IPS-18a (cell line): ENCODE results near the gene CEP126.

Experiments
- H3K27ac ChIP-seq: one replicate; pipeline ENCODE4 v1.5.1; 2013; ENCODE audit warnings: low read length
- H3K27me3 ChIP-seq: one replicate; pipeline ENCODE4 v1.6.1; 2013; ENCODE audit warnings: mild to moderate bottlenecking, low read length; ENCODE audit not compliant: control insufficient read depth, insufficient read depth
- H3K36me3 ChIP-seq: one replicate; pipeline ENCODE4 v1.6.1; 2013; ENCODE audit warnings: low read depth, low read length; ENCODE audit not compliant: control insufficient read depth
- H3K4me1 ChIP-seq: one replicate; pipeline ENCODE4 v1.6.1; 2013; ENCODE audit warnings: low read depth, low read length; ENCODE audit not compliant: control insufficient read depth
- H3K4me3 ChIP-seq: one replicate; pipeline ENCODE4 v1.5.1; 2013; ENCODE audit warnings: low read length
- H3K9ac ChIP-seq: one replicate; pipeline ENCODE4 v1.6.1; 2013; ENCODE audit warnings: mild to moderate bottlenecking, low read length, moderate library complexity
- H3K9me3 ChIP-seq: one replicate; pipeline ENCODE4 v1.6.1; 2013; ENCODE audit warnings: low read depth, low read length; ENCODE audit not compliant: control insufficient read depth

CEP126 gene

DNA sequence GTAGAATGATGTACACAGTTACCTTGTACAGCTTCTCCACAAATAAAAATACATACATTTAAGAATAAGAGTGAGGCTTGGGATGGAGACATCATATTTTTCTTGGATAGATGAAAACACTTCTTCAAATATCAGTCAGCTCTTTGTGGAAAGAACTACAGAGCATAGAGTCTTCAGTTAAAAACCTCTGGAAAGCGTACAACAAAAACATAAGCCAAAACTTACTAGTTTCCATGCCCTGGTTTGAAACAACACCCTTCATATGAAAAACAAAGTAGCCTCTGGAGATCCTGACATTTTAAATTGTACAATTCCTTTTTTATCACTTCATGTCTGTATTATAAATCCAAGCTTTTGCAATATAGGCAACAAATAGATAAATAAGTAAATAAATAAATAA, 7.0 kb upstream of the CEP126 start:
- no peaks in the 10 kb centered on the region for H3K4me1 ChIP-seq
- no peak overlapping the region for H3K27ac ChIP-seq
- H3K4me3 ChIP-seq = no peak overlapping the region
- H3K36me3 ChIP-seq = no peaks in the 10 kb centered on the region
- no peaks in the 10 kb centered on the region for H3K27me3 ChIP-seq
- no peak overlapping the region for H3K9ac ChIP-seq
- no peaks in the 10 kb centered on the region for H3K9me3 ChIP-seq

DNA sequence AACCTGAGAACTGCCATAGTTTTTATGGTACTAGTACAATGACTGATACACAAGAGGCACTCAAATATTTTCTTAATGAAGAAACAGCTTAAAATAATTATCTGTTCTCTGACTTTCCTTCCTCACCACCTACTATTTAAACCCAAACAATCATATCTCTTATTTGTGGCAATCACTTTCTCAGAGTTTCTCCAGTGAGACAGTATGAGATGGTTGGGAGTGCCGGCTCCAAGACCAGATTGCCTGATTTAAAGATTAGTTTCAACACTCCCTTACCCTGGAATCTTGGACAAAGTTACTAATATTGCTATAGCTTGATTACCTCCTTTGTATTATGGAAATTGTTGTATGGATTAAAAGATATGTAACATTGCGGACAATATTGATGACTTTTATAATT, 5.7 kb upstream of the CEP126 start:
- H3K4me3 ChIP-seq = no peak overlapping the region
- H3K27ac ChIP-seq = no peak overlapping the region
- H3K27me3 ChIP-seq = no peaks in the 10 kb centered on the region
- no peaks in the 10 kb centered on the region for H3K36me3 ChIP-seq
- H3K9ac ChIP-seq = no peak overlapping the region
- H3K9me3 ChIP-seq = no peaks in the 10 kb centered on the region
- H3K4me1 ChIP-seq = peaks cover under 1% of the 10 kb centered on the region

DNA sequence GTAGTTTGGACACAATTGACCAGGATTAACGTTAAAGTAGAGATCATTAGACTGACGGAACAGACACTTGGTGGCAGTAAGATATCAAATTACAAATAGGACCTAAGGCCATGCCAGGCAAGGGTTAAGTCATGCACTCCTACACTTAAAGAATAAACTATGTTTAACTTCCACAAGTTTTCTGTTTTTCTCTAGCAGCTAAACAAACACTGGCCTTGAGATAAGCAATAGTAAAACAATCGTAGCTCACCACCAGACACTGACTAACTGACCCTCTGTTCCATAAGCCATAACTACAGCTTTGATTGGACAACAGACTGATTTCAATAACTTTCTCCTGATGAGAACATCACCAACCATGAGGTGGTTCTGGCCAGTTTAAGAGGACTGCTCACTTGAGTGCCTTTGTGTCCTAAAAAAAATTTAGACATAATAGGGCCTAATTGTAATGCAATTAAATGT, 2.0 kb upstream of the CEP126 start:
- H3K4me3 ChIP-seq = no peak overlapping the region
- no peaks in the 10 kb centered on the region for H3K9me3 ChIP-seq
- no peak overlapping the region for H3K9ac ChIP-seq
- peaks cover 13% of the 10 kb centered on the region for H3K4me1 ChIP-seq
- no peak overlapping the region for H3K27ac ChIP-seq
- H3K27me3 ChIP-seq = no peaks in the 10 kb centered on the region
- H3K36me3 ChIP-seq = no peaks in the 10 kb centered on the region

DNA sequence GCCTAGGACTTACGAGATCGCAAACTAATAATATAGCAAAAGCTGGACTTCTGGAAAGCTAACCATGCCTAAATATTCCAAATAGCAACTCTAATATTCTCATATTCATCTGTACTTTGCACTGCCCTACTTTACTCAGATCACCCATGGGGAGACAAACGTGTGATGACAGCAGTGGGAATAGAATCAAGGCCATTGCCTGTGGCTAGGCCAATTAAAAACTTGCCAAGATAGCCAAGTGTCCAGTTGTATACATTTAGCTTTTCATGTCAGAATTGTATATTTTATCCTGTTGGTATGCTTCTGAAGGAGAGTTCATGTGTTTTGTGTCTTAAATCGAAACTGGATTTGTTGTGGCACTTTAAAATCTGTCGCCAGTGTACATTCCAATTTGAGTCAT, 1.2 kb upstream of the CEP126 start:
- Histone ChIP-seq H3K27me3 (no peaks in the 10 kb centered on the region), H3K36me3 (no peaks in the 10 kb centered on the region), H3K4me1 (peaks cover 13% of the 10 kb centered on the region), H3K9ac (no peak overlapping the region), H3K9me3 (no peaks in the 10 kb centered on the region), H3K4me3 (no peak overlapping the region), H3K27ac (no peak overlapping the region)

DNA sequence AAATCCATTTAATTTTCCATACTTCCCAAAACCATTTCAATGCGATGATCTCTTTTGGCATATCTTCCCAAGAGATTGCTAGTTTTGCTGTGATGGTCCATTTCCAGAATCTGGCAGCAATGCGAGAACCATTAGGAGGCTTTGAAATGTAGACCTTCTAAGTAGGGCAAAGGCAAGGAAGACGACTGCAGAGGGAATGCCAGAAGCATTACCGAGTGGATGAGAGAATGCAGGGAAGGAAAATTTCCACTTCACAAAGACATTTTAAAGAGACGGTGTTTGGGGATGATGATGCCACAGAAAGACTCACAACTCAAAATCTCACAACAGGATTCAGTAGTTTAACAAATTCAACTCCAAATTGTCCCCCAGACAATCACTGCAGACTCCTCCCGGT, 471 bp upstream of the CEP126 start:
- Histone ChIP-seq H3K9ac (no peak overlapping the region), H3K9me3 (no peaks in the 10 kb centered on the region), H3K27me3 (no peaks in the 10 kb centered on the region), H3K4me1 (peaks cover 13% of the 10 kb centered on the region), H3K27ac (no peak overlapping the region), H3K36me3 (no peaks in the 10 kb centered on the region), H3K4me3 (peak overlapping the region; percentile 77)

DNA sequence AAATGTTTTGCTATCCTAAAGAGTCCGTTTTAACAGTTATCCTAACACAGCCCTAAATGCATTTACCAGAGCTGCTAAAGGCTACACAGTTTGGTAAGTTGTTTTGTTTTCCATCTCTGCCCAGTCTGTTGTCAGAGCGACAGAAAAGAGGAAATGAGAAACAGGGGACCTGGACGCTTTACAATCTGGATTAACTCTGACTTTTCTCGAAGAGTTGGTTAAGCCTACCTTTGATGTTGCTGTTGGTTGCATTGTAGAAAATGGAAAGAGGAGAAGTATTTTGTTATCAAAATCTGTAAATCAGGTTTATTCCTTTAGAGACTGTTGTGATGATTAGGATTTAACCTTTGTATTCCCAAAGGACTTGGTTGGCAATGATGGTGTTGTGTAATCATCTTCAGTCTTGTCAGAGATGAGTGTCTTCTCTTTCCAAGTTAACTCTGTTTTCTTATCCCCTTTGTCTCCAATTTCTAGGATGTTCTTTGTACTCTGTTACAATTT, 1.0 kb downstream of the CEP126 start:
- peak overlapping the region; percentile 77 for H3K4me3 ChIP-seq
- H3K9me3 ChIP-seq = no peaks in the 10 kb centered on the region
- peak overlapping the region; percentile 65 for H3K9ac ChIP-seq
- H3K27me3 ChIP-seq = no peaks in the 10 kb centered on the region
- H3K27ac ChIP-seq = no peak overlapping the region
- H3K4me1 ChIP-seq = peaks cover 13% of the 10 kb centered on the region
- no peaks in the 10 kb centered on the region for H3K36me3 ChIP-seq

DNA sequence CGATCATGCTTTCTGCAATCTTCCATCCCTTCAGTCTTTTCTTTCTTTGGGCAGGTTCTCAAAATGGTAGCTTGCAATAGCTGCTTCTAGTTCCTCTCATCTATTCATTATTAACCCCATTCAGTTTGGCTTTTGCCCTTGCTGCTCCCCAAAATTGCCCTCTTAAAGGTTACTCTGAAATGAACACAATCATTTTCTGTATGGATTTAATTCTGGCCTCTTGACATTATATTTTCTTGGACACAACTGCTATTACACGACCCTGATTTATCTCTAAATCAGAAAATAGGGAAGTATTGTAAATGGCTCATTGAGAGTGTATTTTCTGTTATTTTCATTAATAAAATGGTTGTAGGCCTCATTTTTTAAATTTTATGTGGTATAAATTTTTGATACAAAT, 1.6 kb downstream of the CEP126 start, which contains the start of gene ANGPTL5:
Gene ANGPTL5 (minus strand): TSS at position 101 of the 400 bp plus-strand sequence. CDS start 8,613 bp downstream, outside the sequence.
- Histone ChIP-seq H3K27me3 (no peaks in the 10 kb centered on the region), H3K9me3 (no peaks in the 10 kb centered on the region), H3K36me3 (no peaks in the 10 kb centered on the region), H3K27ac (peak within 1 kb of the TSS; percentile 27), H3K4me1 (peaks cover 13% of the 10 kb centered on the region), H3K9ac (peak within 1 kb of the TSS; percentile 65), H3K4me3 (peak within 1 kb of the TSS; percentile 77)

DNA sequence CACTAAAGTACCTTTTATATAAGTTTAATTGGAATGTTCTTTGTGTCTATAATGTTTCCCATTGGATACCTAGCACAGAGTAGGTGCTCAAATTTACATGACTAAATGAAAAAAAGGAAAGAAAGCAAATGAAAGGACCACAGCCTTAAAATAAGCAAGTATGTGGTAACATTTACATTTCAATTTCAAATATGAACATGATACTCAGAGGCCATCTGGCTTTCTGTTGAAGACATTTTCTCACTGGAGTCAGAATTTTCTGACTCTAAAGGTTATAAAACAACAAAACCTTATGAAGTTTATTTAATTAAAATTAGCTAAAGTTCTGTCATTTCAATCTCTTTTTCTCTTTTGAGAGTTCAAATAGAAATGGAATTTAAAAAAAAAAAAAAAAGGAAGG, 2.4 kb downstream of the CEP126 start:
- Histone ChIP-seq H3K9me3 (no peaks in the 10 kb centered on the region), H3K9ac (no peak overlapping the region), H3K4me1 (peaks cover 13% of the 10 kb centered on the region), H3K27ac (no peak overlapping the region), H3K4me3 (no peak overlapping the region), H3K36me3 (no peaks in the 10 kb centered on the region), H3K27me3 (no peaks in the 10 kb centered on the region)

DNA sequence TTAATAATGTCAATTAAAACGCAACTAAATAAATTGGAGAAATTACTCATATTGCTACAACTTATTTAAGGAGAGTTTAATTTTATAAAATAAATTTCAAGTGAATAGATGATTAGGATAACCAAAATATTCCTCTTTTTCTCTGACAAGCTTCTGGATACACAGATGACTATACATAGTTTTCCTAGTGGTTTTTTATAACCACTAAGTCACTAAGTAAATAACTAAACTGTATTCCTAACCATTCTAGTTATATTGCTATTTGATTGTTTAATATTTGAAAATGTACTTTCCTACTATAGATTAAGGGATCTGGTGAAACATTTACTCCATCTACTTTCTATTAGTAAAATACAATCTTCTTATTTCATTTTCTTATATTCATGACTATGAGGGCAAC, 6.2 kb downstream of the CEP126 start:
- Histone ChIP-seq H3K4me3 (no peak overlapping the region), H3K27ac (no peak overlapping the region), H3K36me3 (no peaks in the 10 kb centered on the region), H3K4me1 (peaks cover under 1% of the 10 kb centered on the region), H3K9ac (no peak overlapping the region), H3K9me3 (no peaks in the 10 kb centered on the region), H3K27me3 (no peaks in the 10 kb centered on the region)

DNA sequence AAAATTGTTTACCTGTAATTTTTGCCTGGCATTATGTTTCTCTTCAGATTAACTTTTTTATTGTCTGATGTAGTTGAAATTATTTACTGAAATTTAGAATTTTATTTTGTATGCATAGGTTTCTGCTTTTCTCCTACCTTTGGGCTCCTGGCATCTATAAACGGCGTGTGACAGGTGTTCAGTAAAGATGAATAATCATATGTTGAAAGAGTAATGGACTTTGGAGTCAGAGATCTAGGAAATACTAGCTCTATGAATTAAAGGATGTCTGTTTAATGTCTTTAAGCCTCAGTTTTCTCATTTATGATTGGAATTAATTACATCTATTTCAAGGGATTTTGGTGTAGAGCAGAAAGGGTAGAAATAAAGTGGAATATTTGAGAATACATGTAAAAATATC, 8.7 kb downstream of the CEP126 start:
- H3K9me3 ChIP-seq = no peaks in the 10 kb centered on the region
- H3K9ac ChIP-seq = no peak overlapping the region
- no peak overlapping the region for H3K4me3 ChIP-seq
- H3K27ac ChIP-seq = no peak overlapping the region
- no peaks in the 10 kb centered on the region for H3K36me3 ChIP-seq
- no peaks in the 10 kb centered on the region for H3K4me1 ChIP-seq
- H3K27me3 ChIP-seq = no peaks in the 10 kb centered on the region

DNA sequence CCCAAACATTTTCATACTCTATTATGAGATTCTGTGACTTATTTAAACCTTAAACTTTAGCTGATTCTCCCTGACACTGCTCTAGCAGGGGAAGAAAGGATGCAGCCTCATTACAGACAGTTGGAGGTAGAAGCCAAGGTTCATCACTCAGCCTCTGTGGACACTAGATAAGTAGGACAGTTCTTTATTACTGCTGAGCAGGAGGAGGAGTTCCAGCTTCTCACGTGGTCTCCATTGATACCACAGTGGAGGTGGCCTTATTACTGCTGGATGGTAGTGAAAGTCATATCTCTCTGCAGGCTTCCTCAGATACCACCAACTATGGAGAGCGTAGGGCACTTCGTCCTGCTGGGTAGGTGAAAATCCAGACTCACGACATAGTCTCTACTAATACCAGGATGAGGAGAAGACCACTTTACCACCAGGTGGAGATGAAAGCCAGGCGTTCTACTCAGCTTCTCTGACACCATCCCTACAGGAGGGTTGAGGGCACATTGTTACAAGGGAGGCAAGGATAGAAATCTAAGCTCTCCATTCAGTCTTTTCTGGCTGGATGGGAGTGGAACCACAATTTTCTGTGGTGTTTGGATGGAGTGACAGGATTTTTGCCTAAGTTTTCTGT, 14.6 kb downstream of the CEP126 start:
- H3K27me3 ChIP-seq = no peaks in the 10 kb centered on the region
- H3K9me3 ChIP-seq = no peaks in the 10 kb centered on the region
- H3K27ac ChIP-seq = no peak overlapping the region
- H3K4me3 ChIP-seq = no peak overlapping the region
- no peak overlapping the region for H3K9ac ChIP-seq
- H3K36me3 ChIP-seq = no peaks in the 10 kb centered on the region
- H3K4me1 ChIP-seq = no peaks in the 10 kb centered on the region

DNA sequence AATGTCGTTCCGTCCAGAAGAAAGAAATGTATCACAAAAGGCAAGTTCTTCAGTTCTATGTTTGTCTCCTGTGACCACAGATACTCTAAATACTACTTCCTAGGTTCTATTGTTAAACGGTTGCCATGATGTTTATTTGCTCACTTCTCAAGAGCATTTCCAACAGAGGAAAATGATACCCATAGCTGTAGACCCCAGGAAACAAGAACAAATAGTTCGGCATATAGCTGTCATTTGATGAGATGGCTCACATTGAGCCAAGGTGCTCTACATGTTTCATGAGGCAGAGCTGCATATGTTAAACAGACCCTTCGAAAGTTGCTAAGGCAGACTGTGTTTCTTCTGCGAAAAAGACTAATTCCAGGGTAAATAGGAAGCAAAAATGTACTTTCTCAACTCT, 16.9 kb downstream of the CEP126 start:
- no peaks in the 10 kb centered on the region for H3K9me3 ChIP-seq
- H3K27ac ChIP-seq = no peak overlapping the region
- H3K4me1 ChIP-seq = no peaks in the 10 kb centered on the region
- no peak overlapping the region for H3K9ac ChIP-seq
- H3K36me3 ChIP-seq = no peaks in the 10 kb centered on the region
- H3K27me3 ChIP-seq = no peaks in the 10 kb centered on the region
- H3K4me3 ChIP-seq = no peak overlapping the region
